Suprapubic skin (tissue), 3 donors: ENCODE data around the gene FAM200C.

Experiments used
- CTCF ChIP-seq, 2 donors: fragments of 200-600 bp in 1 of 2; fragments of 450-650 bp in 1 of 2; sonication (generic) in 1 of 2; IDR thresholded peaks; one replicate each; pipeline ENCODE4 v1.5.1; 2016 to 2019; ENCODE audit warnings: antibody characterized with exemption in 2 of 2, mild to moderate bottlenecking in 1 of 2, moderate library complexity in 1 of 2
- POLR2AphosphoS5 ChIP-seq, 3 donors: sonication (generic); formaldehyde crosslinking; IDR thresholded peaks; one replicate each; pipeline ENCODE4 v1.6.1; 2017; ENCODE audit warnings: antibody characterized with exemption in 3 of 3

DNA sequence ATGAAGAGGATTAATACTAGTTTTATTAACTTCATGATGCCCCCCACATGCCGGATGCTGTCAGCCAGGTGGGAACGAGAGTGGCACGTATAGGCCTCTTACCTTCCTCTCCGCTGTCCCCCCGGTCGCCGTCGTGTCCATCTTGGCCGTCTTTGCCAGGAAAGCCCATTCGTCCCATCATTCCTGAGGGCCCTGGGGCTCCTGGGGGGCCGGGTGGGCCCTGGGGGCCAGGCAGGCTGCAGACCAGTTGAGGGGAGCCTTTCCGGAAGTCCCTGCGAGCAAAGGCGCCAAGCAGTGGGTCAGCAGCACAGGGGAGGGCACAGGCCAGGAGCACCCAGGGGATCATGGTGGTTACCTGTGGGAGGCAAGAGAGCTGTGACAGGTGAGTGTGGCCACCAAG, 45.2 kb downstream of the FAM200C start:
- TF ChIP-seq CTCF (IDR thresholded peaks at IDR 0.05): no peak
- no peak for TF ChIP-seq POLR2AphosphoS5 (IDR thresholded peaks at IDR 0.05)
